ENCODE results near the gene MLIP.

Gene MLIP

DNA sequence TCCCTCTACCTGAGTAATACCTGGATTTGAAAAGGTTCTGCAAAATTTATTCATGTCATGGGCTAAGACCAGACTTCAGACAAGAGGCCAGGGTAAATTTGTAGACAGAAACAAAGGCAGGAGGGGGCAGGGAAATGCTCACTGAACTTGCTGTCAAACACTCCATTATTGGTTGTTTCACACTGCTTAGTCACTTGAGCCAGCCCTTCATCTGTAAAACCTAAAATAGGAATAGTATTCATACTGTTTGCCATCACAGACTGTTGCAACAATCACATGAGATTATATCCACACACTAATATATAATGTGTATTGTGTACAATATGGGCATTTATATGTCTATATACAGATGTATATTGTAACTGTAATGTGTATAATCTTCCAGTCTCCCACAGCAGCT is 190.5 kb downstream of the MLIP start:
- no peak overlapping the region for H3K4me3 ChIP-seq (replicated peaks in 1 of 2; ENCODE audit: low read depth in 2 of 2, low read length in 2 of 2)
- TF ChIP-seq, protein P1, sequence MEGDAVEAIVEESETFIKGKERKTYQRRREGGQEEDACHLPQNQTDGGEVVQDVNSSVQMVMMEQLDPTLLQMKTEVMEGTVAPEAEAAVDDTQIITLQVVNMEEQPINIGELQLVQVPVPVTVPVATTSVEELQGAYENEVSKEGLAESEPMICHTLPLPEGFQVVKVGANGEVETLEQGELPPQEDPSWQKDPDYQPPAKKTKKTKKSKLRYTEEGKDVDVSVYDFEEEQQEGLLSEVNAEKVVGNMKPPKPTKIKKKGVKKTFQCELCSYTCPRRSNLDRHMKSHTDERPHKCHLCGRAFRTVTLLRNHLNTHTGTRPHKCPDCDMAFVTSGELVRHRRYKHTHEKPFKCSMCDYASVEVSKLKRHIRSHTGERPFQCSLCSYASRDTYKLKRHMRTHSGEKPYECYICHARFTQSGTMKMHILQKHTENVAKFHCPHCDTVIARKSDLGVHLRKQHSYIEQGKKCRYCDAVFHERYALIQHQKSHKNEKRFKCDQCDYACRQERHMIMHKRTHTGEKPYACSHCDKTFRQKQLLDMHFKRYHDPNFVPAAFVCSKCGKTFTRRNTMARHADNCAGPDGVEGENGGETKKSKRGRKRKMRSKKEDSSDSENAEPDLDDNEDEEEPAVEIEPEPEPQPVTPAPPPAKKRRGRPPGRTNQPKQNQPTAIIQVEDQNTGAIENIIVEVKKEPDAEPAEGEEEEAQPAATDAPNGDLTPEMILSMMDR (IDR thresholded peaks at IDR 0.05; ENCODE audit: low read depth, low read length) = no peak
- DNase-seq (ENCODE audit: low read depth in 2 of 2) = no peak

DNA sequence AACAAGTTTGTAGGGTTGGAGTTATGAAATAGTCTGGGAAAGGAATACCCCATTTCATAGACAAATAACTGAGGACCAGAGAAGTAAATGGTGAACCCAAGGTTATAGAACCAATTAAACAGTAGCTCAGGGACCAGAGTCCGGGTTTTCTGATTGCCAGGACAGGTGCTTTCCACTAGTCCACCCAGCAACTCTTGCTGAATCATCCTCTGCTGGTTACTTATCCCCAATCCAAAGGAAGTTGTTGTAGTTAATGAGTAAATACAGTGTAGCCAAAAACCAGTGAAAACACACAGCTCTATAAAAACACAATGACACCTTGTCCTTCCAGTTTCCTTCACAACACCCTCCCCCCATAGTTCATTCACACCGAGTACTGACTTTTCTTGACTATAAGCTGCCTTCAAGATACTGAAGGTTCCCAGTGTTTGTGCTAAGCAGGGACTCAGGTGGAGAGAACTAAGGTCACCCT is 196.2 kb downstream of the MLIP start:
- TF ChIP-seq, protein P1 (IDR thresholded peaks at IDR 0.05; ENCODE audit: low read depth, low read length) = no peak
- no peak overlapping the region for H3K4me3 ChIP-seq (replicated peaks in 1 of 2; ENCODE audit: low read depth in 2 of 2, low read length in 2 of 2)
- DNase-seq (ENCODE audit: low read depth in 2 of 2) = no peak

DNA sequence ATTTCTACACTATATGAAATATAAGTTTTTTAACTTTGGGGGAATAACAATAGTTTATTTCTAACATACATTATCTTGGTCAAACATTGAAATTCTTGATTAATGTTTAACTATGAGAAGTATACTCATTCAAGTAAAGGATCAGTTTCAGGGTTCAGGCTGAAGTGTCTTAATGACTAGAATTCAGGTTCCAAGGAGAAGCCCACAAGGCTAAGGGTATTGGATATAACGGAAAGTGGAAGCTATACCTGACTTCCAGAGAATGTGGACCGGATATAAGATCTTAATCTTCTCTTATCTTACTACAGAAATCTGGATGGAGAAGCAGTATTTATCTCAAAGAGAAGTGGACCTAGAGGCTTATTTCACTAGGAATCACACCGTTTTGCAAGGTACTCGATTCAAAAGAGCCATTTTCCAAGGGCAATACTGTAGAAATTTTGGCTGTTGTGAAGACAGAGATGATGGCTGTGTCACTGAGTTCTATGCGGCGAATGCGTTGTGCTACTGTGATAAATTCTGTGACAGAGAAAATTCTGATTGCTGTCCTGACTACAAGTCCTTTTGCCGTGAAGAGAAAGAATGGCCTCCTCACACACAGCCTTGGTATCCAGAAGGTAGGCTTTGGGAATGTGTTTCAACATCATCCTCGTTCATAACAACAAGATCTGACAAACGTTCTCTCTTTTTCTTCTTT is 197.2 kb downstream of the MLIP start, which contains the start of gene TINAG:
Gene TINAG, plus strand, starts transcription at position 153 of the 697 bp plus-strand sequence. Its CDS starts 110 bp downstream, at position 263.
- no peak within 1 kb of the TSS for H3K4me3 ChIP-seq (replicated peaks in 1 of 2; ENCODE audit: low read depth in 2 of 2, low read length in 2 of 2)
- no peak for DNase-seq (ENCODE audit: low read depth in 2 of 2)
- TF ChIP-seq, protein P1 (IDR thresholded peaks at IDR 0.05; ENCODE audit: low read depth, low read length) = no peak

DNA sequence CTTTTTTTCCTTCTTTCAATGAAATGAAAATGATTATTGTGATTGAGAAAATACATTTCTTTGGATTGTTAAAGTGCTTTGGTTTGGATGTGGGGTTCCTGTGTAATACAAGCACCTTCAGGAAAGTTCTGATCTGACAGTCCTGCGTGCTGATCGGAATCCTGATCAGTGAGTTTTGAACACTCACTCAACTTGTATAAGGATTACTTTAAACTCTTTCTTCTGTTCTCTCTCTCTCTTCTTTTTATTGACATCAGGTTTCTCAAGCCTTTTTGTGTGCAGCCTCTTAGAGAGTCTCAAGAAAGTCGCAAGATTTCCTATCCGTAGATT is 197.7 kb downstream of the MLIP start:
- DNase-seq (ENCODE audit: low read depth in 2 of 2) = no peak
- TF ChIP-seq, protein P1 (IDR thresholded peaks at IDR 0.05; ENCODE audit: low read depth, low read length) = no peak

DNA sequence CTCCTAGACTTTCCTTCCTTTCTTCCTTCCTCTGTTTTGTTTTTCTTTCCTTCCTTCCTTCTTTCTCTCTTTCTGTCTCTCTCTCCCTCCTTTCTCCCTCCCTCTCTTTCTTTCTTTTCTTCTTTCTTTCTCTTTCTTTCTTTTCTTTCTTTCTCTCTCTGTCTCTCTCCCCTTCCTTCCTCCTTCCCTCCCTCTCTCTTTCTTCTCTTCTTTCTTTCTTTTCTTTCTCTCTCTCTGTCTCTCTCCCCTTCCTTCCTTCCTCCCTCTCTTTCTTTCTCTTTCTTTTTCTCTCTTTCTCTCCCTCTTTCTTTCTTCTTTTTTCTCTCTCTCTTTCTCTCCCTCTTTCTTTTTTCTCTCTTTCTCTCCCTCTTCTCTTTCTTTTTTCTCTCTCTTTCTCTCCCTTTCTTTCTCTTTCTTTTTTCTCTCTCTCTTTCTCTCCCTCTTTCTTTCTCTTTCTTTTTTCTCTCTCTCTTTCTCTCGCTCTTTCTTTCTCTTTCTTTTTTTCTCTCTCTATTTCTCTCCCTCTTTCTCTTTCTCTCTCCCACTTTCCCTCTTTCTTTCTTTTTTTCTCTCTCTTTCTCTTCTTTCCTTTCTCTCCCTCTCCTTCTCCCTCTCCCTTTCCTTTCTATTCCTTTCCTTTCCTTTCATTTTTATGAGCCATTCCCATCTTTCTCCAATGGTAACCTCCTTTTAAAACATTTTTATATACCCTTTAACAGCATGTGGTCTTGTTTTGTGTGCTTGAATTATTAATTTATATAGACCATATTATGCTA is 199.3 kb downstream of the MLIP start:
- TF ChIP-seq, protein P1 (IDR thresholded peaks at IDR 0.05; ENCODE audit: low read depth, low read length) = no peak
- no peak for DNase-seq (ENCODE audit: low read depth in 2 of 2)
- no peak overlapping the region for H3K4me3 ChIP-seq (replicated peaks in 1 of 2; ENCODE audit: low read depth in 2 of 2, low read length in 2 of 2)

More for the DNA sequence above, 197.7 kb downstream of the MLIP start:
- H3K4me3 ChIP-seq (replicated peaks in 1 of 2; ENCODE audit: low read depth in 2 of 2, low read length in 2 of 2) = no peak overlapping the region

DNA sequence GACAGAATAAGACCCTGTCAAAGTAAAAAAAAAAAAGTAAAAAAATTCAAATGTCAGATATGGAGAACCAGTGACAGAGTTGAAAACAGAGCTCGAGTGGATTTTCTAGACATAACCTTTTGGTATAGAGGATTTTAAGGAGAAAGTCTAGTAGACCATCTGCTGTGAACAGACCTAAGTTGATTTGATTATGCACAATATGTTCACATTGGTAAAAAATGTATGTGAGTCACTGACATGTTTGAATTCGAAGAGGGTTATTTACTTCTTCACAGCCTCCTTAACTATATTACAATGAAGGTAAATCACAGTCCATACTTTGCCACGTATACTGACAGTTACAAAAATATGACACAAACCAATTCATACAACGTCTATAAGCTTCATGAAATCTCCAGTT is 204.4 kb downstream of the MLIP start:
- TF ChIP-seq, protein P1 (IDR thresholded peaks at IDR 0.05; ENCODE audit: low read depth, low read length) = no peak
- no peak overlapping the region for H3K4me3 ChIP-seq (replicated peaks in 1 of 2; ENCODE audit: low read depth in 2 of 2, low read length in 2 of 2)
- DNase-seq (ENCODE audit: low read depth in 2 of 2) = no peak

Data from cardiac fibroblast (primary cell).